Measurements from ENCODE around the gene YWHAH.
"Not testable (repeated sequence)": the region's sequence is repeated elsewhere in the genome, so short reads cannot be mapped to it uniquely, and the experiment has no call there.

Gene YWHAH

DNA sequence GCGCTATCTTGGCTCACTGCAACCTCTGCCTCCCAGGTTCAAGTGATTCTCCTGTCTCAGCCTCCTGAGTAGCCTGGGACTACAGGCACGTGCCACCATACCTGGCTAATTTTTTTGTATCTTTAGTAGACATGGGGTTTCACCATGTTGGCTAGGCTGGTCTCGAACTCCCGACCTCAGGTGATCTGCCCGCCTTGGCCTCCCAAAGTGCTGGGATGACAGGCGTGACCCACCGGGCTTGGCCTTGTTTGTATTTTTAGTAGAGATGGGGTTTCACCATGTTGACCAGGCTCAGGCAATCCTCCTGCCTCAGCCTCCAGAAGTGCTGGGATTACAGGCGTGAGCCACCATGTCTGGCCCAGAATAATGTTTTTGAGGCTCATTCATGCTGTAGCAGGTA lies 37.6 kb downstream of the YWHAH start:
- not testable (repeated sequence) for DNase-seq (ENCODE audit: low read depth)

DNA sequence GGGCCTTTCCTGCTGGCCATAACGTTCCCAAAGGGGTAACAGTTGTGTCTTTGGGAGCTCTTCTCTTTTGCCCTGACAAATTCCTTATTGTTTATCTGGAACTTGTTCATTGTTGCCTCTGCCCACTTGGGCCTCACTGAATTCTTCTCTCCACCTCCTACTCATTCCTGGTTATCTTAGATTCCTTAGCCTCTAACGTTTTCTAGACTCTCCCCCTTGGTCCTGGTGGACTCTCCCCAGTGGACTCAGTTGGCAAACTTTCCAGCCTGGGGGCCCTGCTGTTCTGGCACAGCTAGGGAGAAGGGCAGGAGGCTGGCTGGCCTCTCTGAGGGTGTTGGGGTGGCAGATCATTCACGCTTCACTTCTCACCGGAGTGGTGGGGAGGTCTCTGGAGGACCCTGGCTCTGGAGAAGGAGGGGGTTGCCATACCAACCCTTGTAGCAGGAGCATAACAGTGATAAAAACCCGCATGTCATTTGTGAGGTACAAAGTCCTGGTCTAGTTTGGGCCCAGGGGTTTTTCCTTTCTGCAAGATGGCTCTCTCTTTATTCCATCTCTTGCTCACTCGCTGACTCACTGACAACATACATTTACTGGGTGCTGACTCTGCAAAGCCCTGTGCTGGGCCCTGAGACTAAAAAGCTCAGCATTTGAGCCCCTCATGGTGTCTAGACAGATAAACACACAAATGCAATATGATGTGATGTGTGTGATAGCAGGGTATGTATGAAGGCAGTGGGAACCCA lies 39.7 kb downstream of the YWHAH start:
- no peak for DNase-seq (ENCODE audit: low read depth)

DNA sequence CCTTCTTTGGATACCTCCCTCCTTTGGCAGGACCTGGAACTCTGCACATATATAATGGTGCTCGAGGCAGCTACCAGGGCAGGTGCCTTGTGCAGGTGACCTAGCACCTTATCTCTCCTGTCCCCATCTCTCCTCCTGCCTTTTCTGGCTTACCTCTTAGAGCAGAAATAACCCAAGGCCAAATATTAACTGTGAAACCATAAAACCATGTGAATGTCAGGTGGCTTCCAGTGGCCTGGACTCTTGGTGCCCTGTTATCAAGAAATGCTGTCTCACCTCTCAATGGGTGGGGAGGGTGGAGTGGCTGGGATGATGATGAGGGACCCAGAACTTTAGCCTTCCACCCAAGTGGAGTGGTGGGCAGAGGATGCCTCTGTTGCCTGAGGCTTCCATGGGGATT lies 42.9 kb downstream of the YWHAH start:
- no peak for DNase-seq (ENCODE audit: low read depth)

DNA sequence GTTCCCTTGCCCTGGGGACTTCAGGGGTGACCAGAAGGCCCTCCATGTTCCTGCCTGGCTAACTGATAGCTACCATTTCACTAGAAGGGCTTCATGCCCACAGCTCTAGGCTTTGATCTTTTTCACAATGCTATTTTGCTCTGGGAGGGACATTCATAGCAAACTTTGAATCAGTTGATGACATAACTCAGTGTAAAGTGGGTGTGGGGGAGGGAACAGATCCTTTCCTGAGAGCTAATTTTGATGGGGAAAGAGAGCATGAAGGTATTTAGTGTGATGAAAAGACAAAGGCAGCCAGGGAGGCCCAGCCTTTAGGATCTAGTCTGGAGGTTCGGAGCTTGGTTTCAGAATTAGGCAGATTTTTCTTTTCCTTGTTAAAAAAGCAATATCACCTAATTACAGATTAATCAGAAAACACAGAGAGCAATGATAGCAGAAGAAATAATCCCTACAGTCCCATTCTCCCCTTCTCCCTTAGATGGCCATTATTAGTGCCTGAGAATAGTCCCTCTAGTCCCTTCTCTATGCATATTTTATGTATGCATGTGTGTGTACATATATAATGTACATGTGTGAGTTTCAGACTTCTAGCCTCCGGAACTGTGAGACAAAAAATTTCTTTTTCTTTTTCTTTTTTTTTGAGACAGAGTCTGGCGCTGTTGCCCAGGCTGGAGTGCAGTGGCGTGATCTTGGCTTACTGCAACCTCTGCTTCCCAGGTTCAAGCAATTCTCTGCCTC lies 46.9 kb downstream of the YWHAH start:
- no peak for DNase-seq (ENCODE audit: low read depth)

DNA sequence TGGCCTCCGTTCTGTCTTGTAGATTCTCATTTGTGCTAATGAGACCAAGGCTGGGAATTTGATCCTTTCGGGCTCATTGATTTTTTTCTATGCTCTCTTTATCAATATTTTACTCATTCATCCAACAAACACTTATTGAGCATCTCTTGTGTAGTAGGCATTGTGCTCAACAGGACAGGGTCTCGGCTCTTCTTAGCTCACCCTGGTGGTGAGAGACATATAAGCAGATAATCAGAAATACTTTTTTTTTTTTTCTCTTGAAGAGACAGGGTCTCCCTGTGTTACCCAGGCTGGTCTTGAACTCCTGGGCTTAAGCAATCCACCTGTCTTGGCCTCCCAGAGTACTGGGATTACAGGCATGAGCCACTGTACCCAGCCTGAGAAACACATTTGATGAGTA lies 50.7 kb downstream of the YWHAH start:
- DNase-seq (ENCODE audit: low read depth) = no peak

DNA sequence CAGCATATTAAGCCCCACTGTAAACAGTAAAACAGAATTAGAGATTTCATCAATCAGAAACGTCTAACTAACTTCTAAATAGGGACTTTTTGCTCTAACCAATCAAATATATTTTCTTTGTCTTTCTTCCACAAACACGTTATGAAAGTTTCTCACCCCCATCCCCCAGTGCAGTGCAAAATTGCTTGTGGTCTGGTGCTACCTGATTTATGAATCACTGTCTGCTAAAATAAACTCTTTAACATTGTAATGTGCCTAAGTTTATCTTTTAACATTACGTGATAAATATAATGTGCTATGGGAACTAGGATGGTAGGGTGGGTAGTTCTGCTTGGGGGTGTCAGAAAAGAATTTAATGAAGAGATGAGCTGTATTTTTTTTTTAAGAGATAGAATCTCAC lies 51.5 kb downstream of the YWHAH start:
- DNase-seq (ENCODE audit: low read depth) = no peak

DNA sequence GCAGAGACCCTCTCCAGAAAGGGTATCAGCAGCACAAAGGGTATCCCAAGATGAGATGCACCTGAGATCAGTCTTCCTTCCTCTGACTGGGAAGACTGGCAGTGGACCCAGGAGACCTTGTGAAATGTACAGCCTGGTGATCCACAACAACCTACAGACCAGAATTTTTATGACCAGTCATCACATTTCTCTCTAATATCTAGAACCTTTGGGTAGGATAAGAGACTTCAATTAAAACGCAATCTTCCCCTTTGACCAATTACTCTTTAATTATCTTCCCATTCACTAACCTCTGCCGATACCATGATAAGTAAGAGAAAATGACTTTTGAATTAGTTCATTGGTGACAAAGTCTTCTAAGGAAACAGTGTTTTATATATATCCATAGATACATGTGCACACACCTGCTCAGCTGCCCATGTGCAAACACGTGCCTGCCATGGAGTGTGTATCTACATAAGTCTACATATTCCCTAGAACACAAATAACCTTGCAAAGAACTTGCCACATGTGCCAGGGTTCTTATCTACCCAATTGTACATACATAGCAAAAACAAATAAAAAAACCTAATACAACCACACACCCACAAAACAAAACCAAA lies 54.5 kb downstream of the YWHAH start:
- no peak for DNase-seq (ENCODE audit: low read depth)

DNA sequence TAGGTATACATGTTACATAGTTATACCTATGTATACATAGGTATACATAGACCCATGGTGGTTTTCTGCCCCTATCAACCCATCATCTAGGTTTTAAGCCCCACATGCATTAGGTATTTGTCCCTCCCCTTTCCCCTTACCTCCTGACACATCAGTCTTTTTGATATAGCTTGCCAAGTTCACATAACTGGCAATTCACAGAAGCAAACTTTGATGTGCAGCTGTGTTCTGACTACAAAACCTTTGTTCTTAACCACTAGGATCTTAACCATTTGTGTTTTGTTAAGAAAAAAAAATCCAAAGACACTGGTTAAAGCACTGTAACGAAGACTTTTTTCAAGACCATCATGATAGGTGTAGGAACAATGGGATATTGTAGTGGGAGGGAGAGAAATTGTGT lies 55.8 kb downstream of the YWHAH start:
- DNase-seq (ENCODE audit: low read depth) = no peak

DNA sequence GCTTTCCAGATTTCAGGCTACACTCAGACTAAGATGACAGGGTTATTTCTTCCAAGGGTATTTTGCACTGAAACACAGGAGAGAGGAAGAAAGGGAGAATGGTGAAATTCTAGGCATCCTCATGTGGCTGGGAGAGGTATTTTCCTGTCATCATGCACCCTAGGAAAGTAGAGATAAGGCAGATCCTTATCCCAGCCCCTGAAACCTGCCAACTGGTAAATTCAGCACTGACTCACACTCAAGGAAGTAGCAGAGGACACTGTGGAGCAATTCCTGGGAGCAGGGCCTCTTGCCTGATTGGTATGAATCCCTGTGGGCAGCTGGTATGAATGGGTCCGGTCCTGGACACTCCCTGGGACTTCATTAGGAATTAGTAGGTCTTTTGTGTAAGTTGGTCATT lies 61.1 kb downstream of the YWHAH start:
- DNase-seq (ENCODE audit: low read depth) = no peak
